ENCODE measurements around the gene KIF12. TPM values are rescaled to one million over a fixed set of nuclear protein-coding genes. Genes with fewer than 3 reads are reported as not detected.

The KIF12 gene
- total and polyA plus RNA-seq, 2 of the 8 experiments (the other 6 are each of a cell fraction or from before 2014, with no cell fraction given): 2.9 to 3.9 TPM

GRCh38 chr9:114083666-114084065 lies 15.4 kb downstream of the KIF12 start (continued):
- TF ChIP-seq, protein P1, sequence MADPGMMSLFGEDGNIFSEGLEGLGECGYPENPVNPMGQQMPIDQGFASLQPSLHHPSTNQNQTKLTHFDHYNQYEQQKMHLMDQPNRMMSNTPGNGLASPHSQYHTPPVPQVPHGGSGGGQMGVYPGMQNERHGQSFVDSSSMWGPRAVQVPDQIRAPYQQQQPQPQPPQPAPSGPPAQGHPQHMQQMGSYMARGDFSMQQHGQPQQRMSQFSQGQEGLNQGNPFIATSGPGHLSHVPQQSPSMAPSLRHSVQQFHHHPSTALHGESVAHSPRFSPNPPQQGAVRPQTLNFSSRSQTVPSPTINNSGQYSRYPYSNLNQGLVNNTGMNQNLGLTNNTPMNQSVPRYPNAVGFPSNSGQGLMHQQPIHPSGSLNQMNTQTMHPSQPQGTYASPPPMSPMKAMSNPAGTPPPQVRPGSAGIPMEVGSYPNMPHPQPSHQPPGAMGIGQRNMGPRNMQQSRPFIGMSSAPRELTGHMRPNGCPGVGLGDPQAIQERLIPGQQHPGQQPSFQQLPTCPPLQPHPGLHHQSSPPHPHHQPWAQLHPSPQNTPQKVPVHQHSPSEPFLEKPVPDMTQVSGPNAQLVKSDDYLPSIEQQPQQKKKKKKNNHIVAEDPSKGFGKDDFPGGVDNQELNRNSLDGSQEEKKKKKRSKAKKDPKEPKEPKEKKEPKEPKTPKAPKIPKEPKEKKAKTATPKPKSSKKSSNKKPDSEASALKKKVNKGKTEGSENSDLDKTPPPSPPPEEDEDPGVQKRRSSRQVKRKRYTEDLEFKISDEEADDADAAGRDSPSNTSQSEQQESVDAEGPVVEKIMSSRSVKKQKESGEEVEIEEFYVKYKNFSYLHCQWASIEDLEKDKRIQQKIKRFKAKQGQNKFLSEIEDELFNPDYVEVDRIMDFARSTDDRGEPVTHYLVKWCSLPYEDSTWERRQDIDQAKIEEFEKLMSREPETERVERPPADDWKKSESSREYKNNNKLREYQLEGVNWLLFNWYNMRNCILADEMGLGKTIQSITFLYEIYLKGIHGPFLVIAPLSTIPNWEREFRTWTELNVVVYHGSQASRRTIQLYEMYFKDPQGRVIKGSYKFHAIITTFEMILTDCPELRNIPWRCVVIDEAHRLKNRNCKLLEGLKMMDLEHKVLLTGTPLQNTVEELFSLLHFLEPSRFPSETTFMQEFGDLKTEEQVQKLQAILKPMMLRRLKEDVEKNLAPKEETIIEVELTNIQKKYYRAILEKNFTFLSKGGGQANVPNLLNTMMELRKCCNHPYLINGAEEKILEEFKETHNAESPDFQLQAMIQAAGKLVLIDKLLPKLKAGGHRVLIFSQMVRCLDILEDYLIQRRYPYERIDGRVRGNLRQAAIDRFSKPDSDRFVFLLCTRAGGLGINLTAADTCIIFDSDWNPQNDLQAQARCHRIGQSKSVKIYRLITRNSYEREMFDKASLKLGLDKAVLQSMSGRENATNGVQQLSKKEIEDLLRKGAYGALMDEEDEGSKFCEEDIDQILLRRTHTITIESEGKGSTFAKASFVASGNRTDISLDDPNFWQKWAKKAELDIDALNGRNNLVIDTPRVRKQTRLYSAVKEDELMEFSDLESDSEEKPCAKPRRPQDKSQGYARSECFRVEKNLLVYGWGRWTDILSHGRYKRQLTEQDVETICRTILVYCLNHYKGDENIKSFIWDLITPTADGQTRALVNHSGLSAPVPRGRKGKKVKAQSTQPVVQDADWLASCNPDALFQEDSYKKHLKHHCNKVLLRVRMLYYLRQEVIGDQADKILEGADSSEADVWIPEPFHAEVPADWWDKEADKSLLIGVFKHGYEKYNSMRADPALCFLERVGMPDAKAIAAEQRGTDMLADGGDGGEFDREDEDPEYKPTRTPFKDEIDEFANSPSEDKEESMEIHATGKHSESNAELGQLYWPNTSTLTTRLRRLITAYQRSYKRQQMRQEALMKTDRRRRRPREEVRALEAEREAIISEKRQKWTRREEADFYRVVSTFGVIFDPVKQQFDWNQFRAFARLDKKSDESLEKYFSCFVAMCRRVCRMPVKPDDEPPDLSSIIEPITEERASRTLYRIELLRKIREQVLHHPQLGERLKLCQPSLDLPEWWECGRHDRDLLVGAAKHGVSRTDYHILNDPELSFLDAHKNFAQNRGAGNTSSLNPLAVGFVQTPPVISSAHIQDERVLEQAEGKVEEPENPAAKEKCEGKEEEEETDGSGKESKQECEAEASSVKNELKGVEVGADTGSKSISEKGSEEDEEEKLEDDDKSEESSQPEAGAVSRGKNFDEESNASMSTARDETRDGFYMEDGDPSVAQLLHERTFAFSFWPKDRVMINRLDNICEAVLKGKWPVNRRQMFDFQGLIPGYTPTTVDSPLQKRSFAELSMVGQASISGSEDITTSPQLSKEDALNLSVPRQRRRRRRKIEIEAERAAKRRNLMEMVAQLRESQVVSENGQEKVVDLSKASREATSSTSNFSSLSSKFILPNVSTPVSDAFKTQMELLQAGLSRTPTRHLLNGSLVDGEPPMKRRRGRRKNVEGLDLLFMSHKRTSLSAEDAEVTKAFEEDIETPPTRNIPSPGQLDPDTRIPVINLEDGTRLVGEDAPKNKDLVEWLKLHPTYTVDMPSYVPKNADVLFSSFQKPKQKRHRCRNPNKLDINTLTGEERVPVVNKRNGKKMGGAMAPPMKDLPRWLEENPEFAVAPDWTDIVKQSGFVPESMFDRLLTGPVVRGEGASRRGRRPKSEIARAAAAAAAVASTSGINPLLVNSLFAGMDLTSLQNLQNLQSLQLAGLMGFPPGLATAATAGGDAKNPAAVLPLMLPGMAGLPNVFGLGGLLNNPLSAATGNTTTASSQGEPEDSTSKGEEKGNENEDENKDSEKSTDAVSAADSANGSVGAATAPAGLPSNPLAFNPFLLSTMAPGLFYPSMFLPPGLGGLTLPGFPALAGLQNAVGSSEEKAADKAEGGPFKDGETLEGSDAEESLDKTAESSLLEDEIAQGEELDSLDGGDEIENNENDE (IDR thresholded peaks at IDR 0.05; ENCODE audit: insufficient replicate concordance, low read length): no peak
- TF ChIP-seq RXRA (IDR thresholded peaks at IDR 0.05; ENCODE audit: insufficient read depth, low read depth, low read length): no peak
- no peak for TF ChIP-seq ZNF274 (IDR thresholded peaks at IDR 0.05; ENCODE audit: borderline replicate concordance, extremely low read depth, low read length)
- TF ChIP-seq BCL11A (IDR thresholded peaks at IDR 0.05; ENCODE audit: low read depth in 2 of 2, low read length in 2 of 2): no peak
- TF ChIP-seq TAF1 (IDR thresholded peaks at IDR 0.05; ENCODE audit: low read depth, low read length): no peak
- TF ChIP-seq NRF1 (IDR thresholded peaks at IDR 0.05; ENCODE audit: low read depth, low read length): no peak
- no peak for TF ChIP-seq JUN (IDR thresholded peaks at IDR 0.05; ENCODE audit: low read depth, low read length)
- no peak for TF ChIP-seq TEAD4 (IDR thresholded peaks at IDR 0.05; ENCODE audit: low read depth, low read length)

Measured in H1 (cell line).